LNCAP (cell line): ENCODE data around the gene EEFSEC.

ENCODE experiments used
- TF ChIP-seq, protein P1 (sequence below): fragments of 450-650 bp; IDR thresholded peaks from 2 replicates; pipeline ENCODE4 v1.5.1; 2017; ENCODE audit warnings: mild to moderate bottlenecking

The EEFSEC gene

DNA sequence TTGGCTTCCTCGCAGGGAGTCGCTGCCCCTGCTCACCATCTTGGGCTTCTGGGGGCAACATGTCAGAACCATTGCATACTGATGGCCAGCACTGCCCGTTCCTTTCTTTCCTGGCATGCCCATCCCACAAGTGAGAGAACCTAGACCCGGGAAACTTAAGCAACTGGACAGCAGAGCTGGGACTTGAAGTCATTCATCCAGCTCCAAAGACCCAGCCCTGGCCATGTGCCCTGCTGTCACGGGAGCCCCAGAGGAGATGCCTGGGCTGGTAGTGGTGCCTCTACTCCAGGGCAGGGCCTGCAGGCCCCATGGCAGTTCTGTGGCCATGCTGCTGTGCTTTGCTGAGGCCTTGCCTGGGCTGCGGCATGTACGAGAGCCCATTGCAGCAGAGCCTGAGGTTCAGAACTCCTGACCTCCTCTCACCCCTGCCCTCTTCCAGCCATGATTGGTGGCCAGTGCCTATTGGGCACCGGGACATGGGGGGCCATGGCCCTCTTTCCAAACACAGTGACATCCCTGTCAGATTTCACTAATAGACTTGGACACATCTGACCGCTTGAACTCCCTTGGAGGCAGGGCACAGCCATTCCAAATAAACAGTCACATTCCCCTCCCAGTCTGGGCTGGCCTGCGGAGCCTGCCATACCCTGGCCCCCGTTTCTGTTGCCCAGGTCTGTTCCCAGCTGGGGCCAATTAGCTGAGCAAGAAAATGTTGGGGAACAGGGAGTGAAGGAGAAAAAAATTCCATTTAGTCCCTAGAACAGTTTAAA is 115.9 kb downstream of the EEFSEC start:
- TF ChIP-seq, protein P1, sequence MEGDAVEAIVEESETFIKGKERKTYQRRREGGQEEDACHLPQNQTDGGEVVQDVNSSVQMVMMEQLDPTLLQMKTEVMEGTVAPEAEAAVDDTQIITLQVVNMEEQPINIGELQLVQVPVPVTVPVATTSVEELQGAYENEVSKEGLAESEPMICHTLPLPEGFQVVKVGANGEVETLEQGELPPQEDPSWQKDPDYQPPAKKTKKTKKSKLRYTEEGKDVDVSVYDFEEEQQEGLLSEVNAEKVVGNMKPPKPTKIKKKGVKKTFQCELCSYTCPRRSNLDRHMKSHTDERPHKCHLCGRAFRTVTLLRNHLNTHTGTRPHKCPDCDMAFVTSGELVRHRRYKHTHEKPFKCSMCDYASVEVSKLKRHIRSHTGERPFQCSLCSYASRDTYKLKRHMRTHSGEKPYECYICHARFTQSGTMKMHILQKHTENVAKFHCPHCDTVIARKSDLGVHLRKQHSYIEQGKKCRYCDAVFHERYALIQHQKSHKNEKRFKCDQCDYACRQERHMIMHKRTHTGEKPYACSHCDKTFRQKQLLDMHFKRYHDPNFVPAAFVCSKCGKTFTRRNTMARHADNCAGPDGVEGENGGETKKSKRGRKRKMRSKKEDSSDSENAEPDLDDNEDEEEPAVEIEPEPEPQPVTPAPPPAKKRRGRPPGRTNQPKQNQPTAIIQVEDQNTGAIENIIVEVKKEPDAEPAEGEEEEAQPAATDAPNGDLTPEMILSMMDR = no peak

DNA sequence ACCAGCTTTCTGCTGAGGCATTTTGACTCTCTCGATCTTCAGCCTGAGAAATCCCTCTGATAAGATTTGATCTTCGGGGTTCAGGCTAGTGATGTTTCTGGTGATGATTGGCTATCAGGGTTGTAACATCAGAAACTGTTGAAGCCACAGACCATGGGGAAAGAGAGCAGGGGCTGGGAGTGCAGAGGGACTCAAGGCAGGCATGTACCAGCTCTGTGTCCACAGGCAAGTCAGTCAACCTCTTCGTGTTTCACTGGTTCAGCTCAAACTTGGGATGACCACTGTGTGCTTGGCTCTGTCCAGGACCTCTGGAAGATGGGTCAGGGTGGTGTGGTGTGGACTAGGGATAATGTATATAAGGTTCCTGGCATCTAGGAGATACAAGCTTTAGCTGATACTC is 116.5 kb downstream of the EEFSEC start:
- TF ChIP-seq, protein P1 = no peak

DNA sequence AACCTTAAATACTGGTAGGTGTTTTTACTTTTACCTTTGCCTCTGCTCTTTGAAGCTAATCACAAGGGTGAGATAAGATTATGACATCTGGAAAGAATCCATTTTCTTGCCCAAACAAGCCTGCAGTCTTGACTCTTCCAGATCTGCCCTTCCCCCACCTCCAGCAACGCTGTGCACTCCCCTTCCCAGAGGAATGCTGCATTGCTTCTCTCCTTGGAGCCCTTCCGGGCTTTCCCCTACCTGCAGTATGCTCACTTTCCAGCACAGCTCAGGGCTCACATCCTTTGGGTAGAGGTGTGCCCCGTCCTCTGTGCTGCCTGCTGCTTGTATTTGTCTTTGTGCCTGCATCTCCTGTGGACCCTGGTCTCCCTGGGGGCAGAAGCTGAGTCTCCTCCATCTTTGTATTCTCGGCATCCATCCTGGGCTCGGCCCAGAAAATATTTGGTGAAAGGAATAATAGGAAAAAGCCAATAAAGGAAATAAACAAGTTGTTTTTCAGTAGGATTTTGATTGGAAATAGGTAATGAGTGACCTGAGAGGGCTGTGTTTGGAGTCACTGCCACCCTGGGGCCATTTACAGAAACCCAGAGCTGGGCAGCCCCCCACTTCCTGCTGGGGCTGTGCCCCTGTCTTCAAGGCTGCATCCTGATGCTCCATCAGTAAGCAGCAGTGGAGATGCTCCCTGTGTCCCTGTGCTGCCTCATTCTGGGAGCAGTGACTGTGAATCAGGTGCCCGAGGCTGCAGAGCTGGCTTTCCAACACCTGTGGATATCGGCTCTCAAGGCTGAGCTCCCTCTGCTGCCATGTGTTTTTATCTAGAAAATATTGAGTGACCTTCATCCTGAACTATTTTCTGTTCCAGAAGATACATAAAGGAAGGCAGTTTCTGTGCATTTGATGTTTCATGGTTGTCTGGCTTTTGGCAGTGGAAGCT is 117.5 kb downstream of the EEFSEC start:
- TF ChIP-seq, protein P1 = no peak

DNA sequence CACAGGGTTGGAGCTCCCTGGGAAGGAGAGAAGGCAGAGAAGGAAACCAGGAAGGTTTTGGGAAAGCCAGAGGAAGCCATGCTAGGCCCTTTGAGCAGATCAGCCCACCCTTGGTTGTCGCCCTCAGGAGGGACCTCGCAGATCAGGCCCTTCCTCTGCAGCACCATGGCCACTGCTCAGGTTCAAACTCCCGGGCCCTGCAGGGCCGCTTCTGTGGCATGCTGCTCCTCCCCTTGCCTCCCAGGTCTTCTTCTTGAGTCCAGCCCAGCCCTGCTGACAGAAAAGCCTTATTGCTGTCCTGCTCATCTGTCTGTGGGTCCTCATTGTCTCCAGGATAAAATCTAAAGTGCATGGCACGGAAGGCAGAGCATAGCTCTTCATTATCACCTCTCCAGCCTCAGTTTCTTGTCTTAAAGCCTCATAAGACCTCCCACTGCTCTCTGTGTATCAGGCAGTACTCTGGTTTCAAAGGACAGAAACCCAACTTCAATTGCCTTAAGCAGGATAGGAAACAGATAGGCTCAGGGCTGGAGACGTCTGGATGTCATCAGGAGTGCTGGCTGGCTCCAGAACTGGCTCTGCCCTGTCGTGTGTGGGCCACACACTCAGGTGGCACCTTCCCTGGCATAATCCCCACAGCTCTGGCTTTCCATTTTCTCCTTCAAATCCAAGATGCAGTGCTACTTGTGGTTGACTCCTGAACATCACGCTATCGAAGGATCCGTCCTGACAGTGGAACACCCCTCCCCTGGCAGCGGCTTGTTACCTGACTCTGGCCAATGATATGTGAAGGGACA is 118.5 kb downstream of the EEFSEC start:
- TF ChIP-seq, protein P1 = no peak

DNA sequence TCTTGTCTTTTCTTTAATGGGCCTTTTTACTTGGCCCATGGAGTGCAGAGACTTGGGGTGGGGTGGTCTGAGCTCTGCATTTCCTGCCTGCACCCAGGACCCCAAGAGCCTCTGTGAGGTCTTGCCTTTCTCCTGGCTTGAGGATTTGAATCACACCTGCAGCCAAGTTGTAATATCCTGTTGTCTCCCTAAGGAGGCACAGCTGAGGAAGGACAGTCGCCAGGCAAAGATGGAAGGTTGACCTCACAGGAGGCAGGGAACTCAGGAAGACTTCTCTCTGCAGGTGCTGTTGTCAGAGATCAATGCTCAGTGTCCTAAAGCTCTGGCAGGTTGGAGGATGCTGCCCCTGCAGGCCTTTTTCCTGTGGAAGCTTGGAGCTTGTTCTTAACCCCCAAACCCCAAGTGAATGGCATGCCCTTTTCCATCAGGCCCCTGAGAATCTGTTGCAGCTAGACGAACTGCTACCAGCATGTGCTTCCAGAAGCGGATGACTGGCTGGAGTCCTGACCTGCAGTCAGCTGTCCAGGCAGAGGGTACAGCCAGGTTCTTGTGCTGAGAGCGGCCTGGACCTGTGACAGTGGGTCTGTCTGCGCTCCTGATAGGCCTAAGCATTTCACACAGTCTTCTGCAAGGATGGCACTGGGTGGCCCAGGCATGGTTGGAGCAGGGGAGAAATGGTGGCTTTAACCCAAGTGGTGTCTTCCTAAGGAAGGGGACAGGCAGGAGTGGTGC is 120.0 kb downstream of the EEFSEC start:
- TF ChIP-seq, protein P1 = no peak

DNA sequence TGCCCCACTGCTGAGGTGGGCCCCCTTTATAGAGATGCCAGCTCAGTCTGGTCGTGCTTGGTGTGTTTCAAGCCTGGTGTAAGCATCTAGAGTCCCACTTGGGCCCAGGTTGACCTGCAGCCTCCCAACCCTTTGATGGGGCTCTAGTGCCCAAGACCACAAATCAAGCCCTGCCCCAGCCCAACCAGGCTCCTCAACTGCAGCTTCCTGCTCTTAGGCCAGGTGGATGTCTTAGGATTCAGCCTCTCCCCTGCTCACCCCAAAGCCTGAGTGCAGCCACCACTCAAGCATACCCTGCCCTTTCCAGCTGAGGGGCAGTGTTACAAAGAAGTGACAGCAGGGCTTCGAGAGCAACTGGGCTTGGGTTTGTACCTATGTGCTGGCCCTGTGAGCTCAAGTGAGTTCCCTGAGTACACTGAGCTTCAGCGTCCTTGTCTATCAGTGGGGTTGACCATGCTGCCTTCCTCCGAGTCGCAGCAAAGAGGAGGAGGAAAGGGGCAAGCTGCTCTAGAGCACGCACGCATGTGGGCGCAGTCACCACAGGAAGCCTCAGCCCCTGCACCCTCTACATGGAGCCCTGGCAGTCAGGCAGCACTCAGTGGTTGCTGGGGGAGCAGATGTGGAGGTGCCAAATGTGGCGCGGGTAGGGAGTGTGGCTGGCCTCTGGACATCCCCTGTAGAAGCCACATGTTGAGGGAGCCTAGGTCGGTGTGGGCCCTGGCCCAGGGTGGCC is 120.7 kb downstream of the EEFSEC start:
- TF ChIP-seq, protein P1 = no peak
